ENCODE results near the gene HDAC4. TPM values are rescaled to one million over a fixed set of nuclear protein-coding genes. Genes with fewer than 3 reads are reported as not detected.

The HDAC4 gene
- total and polyA plus RNA-seq, 2 of the 8 experiments (the other 6 are each of a cell fraction or from before 2014, with no cell fraction given), result 15.4 to 31.5 TPM

DNA sequence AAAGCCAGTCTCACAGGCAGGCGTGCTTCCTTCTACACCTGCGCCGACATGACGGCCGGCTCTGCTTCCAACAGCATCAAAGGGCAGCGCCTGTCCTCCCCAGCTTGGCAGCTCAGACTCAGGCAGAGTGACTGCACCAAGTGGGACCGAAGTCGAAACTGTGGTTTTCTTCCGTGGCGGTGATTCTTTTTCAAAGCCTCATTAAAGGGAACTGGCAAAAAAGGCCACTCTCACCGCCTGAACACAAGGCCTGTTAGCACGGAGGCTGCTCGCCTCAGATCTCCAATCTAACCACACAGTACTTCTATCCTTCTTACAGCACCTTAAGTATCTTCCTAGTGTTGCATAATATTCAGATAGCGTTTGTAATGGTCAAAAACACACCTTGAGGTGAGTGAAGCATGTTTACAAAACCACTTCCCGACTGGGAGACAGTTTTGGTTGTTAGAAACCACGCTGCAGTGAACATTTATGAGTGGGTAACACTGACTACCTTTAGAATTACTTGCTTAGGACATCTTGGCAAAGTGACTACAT, 236.4 kb downstream of the HDAC4 start:
- no peak for TF ChIP-seq TCF12 (IDR thresholded peaks at IDR 0.05; ENCODE audit: low read depth, low read length)
- TF ChIP-seq TAF7 (optimal IDR thresholded peaks at IDR 0.05; ENCODE audit: borderline replicate concordance, low read depth, low read length), result no peak
- no peak overlapping the region for H3K56ac ChIP-seq (replicated peaks; ENCODE audit: insufficient read length, low read depth, low read length)
- no peak overlapping the region for H3K27ac ChIP-seq (ENCODE audit: low read depth, low read length)
- no peak overlapping the region for H2BK5ac ChIP-seq (ENCODE audit: low read depth, low read length)
- ChIA-PET CTCF (ENCODE audit: partially characterized antibody) (interaction anchor here (1.5 kb wide), 1 partner anchor 19 kb away, joined by 3 read pairs; no protein-coding TSS in a partner anchor), POLR2A (ENCODE audit: partially characterized antibody) (no interaction called here)
- no peak overlapping the region for H2BK12ac ChIP-seq (ENCODE audit: low read depth, low read length)
- FAIRE-seq, result no peak
- H4K91ac ChIP-seq (replicated peaks; ENCODE audit: insufficient read length, low read length), result no peak overlapping the region
- H2BK15ac ChIP-seq (ENCODE audit: low read length), result no peak overlapping the region
- no peak overlapping the region for H3K4me3 ChIP-seq (ENCODE audit: extremely low read depth in 1 of 4, insufficient read depth in 2 of 4, low read depth in 3 of 4, low read length in 4 of 4)
- H3K36me3 ChIP-seq (ENCODE audit: control insufficient read depth in 2 of 4, insufficient read depth in 4 of 4, low read length in 3 of 4), result peaks cover 0 to 8% (median 3%) of the 10 kb centered on the region in 4 experiments; a peak in 4 of 8 replicates
- H3K18ac ChIP-seq (ENCODE audit: extremely low read depth, low read length), result no peak overlapping the region
- 92% methylated on average over 16 of the region's 16 CpGs; no CpG with 5 or more reads in 1 of the 2 experiments for WGBS, 2 experiments (ENCODE audit: extremely low coverage in 1 of 2, insufficient coverage in 1 of 2, insufficient read length in 1 of 2, insufficient replicate concordance in 2 of 2, low coverage in 1 of 2, low lambda C conversion rate in 2 of 2, missing lambda C conversion rate in 1 of 2)
- H3K23me2 ChIP-seq (ENCODE audit: low read depth, low read length), result no peaks in the 10 kb centered on the region; the same call in 1 of the 2 replicates
- no peak overlapping the region for H3K4ac ChIP-seq (replicated peaks; ENCODE audit: insufficient read length, low read depth, low read length)
- no peak overlapping the region for H2AFZ ChIP-seq (ENCODE audit: low read length)
- no peak overlapping the region for H2AK5ac ChIP-seq (ENCODE audit: low read depth, low read length)
- no peak overlapping the region for H4K5ac ChIP-seq (ENCODE audit: insufficient read length, low read depth, low read length)
- no peak overlapping the region for H3K23ac ChIP-seq (ENCODE audit: insufficient read length)
- no peaks in the 10 kb centered on the region for H3K27me3 ChIP-seq (replicated peaks in 1 of 4; ENCODE audit: control insufficient read depth in 3 of 4, extremely low read depth in 1 of 4, insufficient read depth in 3 of 4, low read length in 3 of 4)
- no peak overlapping the region for H3K9ac ChIP-seq (replicated peaks in 1 of 4; ENCODE audit: extremely low read depth in 1 of 4, low read depth in 3 of 4, low read length in 3 of 4)
- H3K4me2 ChIP-seq (ENCODE audit: insufficient read depth in 1 of 2, low read depth in 2 of 2, low read length in 2 of 2), result no peak overlapping the region
- no peaks in the 10 kb centered on the region for H3K79me2 ChIP-seq (ENCODE audit: control insufficient read depth in 1 of 2, insufficient read depth in 2 of 2, low read length in 2 of 2)
- no peaks in the 10 kb centered on the region for H3K9me3 ChIP-seq (ENCODE audit: insufficient read depth in 2 of 2, low read depth in 1 of 2, low read length in 1 of 2)
- H2BK120ac ChIP-seq (replicated peaks; ENCODE audit: low read depth, low read length), result no peak overlapping the region
- peaks cover 0 to 1% of the 10 kb centered on the region in 2 experiments for H4K20me1 ChIP-seq (replicated peaks in 1 of 2; ENCODE audit: control insufficient read depth in 1 of 2, insufficient read depth in 2 of 2, low read length in 2 of 2)
- no peak overlapping the region for H3K14ac ChIP-seq (ENCODE audit: insufficient read length)
- DNase-seq (ENCODE audit: low read depth in 1 of 2, low spot score in 2 of 2), result no peak
- no peak overlapping the region for H2BK20ac ChIP-seq (ENCODE audit: low read length)
- no peaks in the 10 kb centered on the region for H3K79me1 ChIP-seq (ENCODE audit: low read depth, low read length)
- H3K4me1 ChIP-seq (replicated peaks in 1 of 4; ENCODE audit: control insufficient read depth in 3 of 4, insufficient read depth in 4 of 4, low read length in 3 of 4), result no peaks in the 10 kb centered on the region
- H4K8ac ChIP-seq (ENCODE audit: extremely low read depth, insufficient read depth, low read length), result no peak overlapping the region

Data from H1 (cell line).